Measurements from ENCODE around the gene SPEG. TPM values are rescaled to one million over a fixed set of nuclear protein-coding genes. Genes with fewer than 3 reads are reported as not detected.

The SPEG gene
- polyA plus RNA-seq, 1 donor (not counting 4 experiments of a cell fraction or from before 2014, with no cell fraction given) = 18.8 TPM

GRCh38 chr2:219513787-219514186 is 79.1 kb downstream of the SPEG start:
- TF ChIP-seq EZH2 (IDR thresholded peaks at IDR 0.05; ENCODE audit: low read length) = peak; percentile 2
- TF ChIP-seq, protein P1, sequence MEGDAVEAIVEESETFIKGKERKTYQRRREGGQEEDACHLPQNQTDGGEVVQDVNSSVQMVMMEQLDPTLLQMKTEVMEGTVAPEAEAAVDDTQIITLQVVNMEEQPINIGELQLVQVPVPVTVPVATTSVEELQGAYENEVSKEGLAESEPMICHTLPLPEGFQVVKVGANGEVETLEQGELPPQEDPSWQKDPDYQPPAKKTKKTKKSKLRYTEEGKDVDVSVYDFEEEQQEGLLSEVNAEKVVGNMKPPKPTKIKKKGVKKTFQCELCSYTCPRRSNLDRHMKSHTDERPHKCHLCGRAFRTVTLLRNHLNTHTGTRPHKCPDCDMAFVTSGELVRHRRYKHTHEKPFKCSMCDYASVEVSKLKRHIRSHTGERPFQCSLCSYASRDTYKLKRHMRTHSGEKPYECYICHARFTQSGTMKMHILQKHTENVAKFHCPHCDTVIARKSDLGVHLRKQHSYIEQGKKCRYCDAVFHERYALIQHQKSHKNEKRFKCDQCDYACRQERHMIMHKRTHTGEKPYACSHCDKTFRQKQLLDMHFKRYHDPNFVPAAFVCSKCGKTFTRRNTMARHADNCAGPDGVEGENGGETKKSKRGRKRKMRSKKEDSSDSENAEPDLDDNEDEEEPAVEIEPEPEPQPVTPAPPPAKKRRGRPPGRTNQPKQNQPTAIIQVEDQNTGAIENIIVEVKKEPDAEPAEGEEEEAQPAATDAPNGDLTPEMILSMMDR (optimal IDR thresholded peaks at IDR 0.05 in 1 of 3, IDR thresholded peaks at IDR 0.05 in 1 of 3, conservative IDR thresholded peaks at IDR 0.05 in 1 of 3; ENCODE audit: extremely low read depth in 1 of 3, insufficient read depth in 2 of 3, low read length in 3 of 3) = no peak
- Histone ChIP-seq H3K9me1 (ENCODE audit: control insufficient read depth, extremely low read depth, insufficient read depth, low read length) (no peaks in the 10 kb centered on the region), H3K4me3 (ENCODE audit: control insufficient read depth in 2 of 3, extremely low read depth in 1 of 3, insufficient read depth in 2 of 3, low read depth in 1 of 3, low read length in 3 of 3) (no peak overlapping the region), H3K79me2 (ENCODE audit: control insufficient read depth, insufficient read depth, low read length) (no peaks in the 10 kb centered on the region), H4K20me1 (ENCODE audit: control insufficient read depth, extremely low read depth, insufficient read depth, low read length) (no peaks in the 10 kb centered on the region), H3K27ac (ENCODE audit: control insufficient read depth, insufficient read depth, low read length) (no peak overlapping the region), H3K9me3 (ENCODE audit: control insufficient read depth, low read depth, low read length) (no peaks in the 10 kb centered on the region), H2AFZ (ENCODE audit: control insufficient read depth, low read length) (no peak overlapping the region), H3K36me3 (ENCODE audit: control insufficient read depth in 2 of 2, extremely low read depth in 1 of 2, insufficient read depth in 2 of 2, low read length in 2 of 2) (no peaks in the 10 kb centered on the region), H3K4me2 (ENCODE audit: control insufficient read depth, extremely low read depth, insufficient read depth, low read depth, low read length) (no peak overlapping the region), H3K27me3 (ENCODE audit: control insufficient read depth, extremely low read depth, insufficient read depth, low read length) (peaks cover 80% of the 10 kb centered on the region), H3K9ac (ENCODE audit: control insufficient read depth, extremely low read depth, insufficient read depth, low read length) (no peak overlapping the region), H3K4me1 (ENCODE audit: control insufficient read depth, extremely low read depth, insufficient read depth, low read length) (no peaks in the 10 kb centered on the region)
- no peak for FAIRE-seq
- dilution Hi-C loops (cut with MboI; ENCODE audit: extremely low pct_ligation_motif_present, low sequenced_read_pairs) = no loop called here
- no peak for DNase-seq (ENCODE audit: low read depth, low spot score)

DNA sequence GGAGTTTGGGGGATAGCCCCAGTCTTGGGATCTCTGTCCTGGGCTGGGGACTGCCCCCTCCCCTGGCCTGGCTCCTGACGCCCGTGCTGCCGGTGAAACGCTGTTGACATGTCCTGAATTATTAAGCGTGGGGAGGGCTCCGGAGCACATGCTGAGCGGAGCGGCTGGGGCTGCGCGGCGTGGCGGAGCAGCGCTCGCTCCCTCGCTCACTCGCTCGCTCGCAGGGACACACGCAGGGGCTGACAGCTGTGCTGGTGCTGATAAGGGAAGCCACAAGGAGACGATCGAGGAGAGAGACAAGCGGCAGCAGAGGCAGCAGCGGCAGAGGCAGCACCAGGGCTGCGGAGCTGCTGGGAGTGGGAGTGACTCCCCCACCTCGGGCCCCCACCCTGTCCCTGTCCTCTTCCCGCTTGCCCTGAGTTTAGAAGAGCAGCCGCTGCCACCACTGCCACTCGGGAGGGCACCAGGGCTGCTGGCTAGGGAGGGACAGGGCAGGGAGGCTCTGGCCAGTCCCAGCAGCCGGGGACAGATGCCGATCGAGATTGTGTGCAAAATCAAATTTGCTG is 79.6 kb downstream of the SPEG start, which contains the start of gene ASIC4:
TSS of gene ASIC4 (plus strand) at position 287 of the 566 bp plus-strand sequence. CDS start at position 530, 243 bp downstream.
- H3K9ac ChIP-seq (ENCODE audit: control insufficient read depth, extremely low read depth, insufficient read depth, low read length) = no peak within 1 kb of the TSS
- H3K4me2 ChIP-seq (ENCODE audit: control insufficient read depth, extremely low read depth, insufficient read depth, low read depth, low read length) = no peak within 1 kb of the TSS
- dilution Hi-C loops (cut with MboI; ENCODE audit: extremely low pct_ligation_motif_present, low sequenced_read_pairs) = no loop called here
- FAIRE-seq = no peak
- no peaks in the 10 kb centered on the region for H3K9me1 ChIP-seq (ENCODE audit: control insufficient read depth, extremely low read depth, insufficient read depth, low read length)
- no peaks in the 10 kb centered on the region for H3K4me1 ChIP-seq (ENCODE audit: control insufficient read depth, extremely low read depth, insufficient read depth, low read length)
- H3K79me2 ChIP-seq (ENCODE audit: control insufficient read depth, insufficient read depth, low read length) = no peaks in the 10 kb centered on the region
- no peak for DNase-seq (ENCODE audit: low read depth, low spot score)
- H3K27ac ChIP-seq (ENCODE audit: control insufficient read depth, insufficient read depth, low read length) = no peak within 1 kb of the TSS
- no peaks in the 10 kb centered on the region for H4K20me1 ChIP-seq (ENCODE audit: control insufficient read depth, extremely low read depth, insufficient read depth, low read length)
- H2AFZ ChIP-seq (ENCODE audit: control insufficient read depth, low read length) = no peak within 1 kb of the TSS
- TF ChIP-seq EZH2 (IDR thresholded peaks at IDR 0.05; ENCODE audit: low read length) = no peak
- TF ChIP-seq, protein P1 (optimal IDR thresholded peaks at IDR 0.05 in 1 of 3, IDR thresholded peaks at IDR 0.05 in 1 of 3, conservative IDR thresholded peaks at IDR 0.05 in 1 of 3; ENCODE audit: extremely low read depth in 1 of 3, insufficient read depth in 2 of 3, low read length in 3 of 3) = no peak
- H3K9me3 ChIP-seq (ENCODE audit: control insufficient read depth, low read depth, low read length) = no peaks in the 10 kb centered on the region
- H3K27me3 ChIP-seq (ENCODE audit: control insufficient read depth, extremely low read depth, insufficient read depth, low read length) = peaks cover 80% of the 10 kb centered on the region
- no peak within 1 kb of the TSS for H3K4me3 ChIP-seq (ENCODE audit: control insufficient read depth in 2 of 3, extremely low read depth in 1 of 3, insufficient read depth in 2 of 3, low read depth in 1 of 3, low read length in 3 of 3)
- H3K36me3 ChIP-seq (ENCODE audit: control insufficient read depth in 2 of 2, extremely low read depth in 1 of 2, insufficient read depth in 2 of 2, low read length in 2 of 2) = no peaks in the 10 kb centered on the region
